DLD1 (cell line): ENCODE data around the gene MAP4K3.

Experiments used
- in situ Hi-C: cut with HindIII; loops from 2 replicates; pipeline ENCODE4 v1.10.0; 2017; ENCODE audit warnings: low sequenced_read_pairs

The MAP4K3 gene

DNA sequence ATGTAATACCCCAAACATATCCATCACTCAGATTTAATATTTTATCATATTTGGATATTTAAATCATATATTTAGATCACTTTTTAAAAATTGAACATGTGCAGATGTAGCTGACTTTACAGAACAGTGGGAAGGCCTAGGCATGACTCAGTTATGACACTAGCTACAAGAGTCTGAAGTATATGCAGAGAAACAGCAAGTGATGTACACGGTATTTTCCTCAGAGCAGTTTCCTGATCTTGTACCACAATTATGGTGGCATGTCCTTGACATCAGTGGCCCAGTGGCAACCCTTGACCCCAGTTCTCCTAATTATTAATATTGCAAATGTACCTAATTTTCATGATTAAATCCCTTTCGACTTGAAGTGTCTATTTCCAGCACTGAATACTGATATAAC is 221.5 kb downstream of the MAP4K3 start:
- in situ Hi-C loops = loop anchor here (10.0 to 25.0 kb wide), 2 partner anchors 151 to 278 kb away; no protein-coding TSS in a partner anchor

DNA sequence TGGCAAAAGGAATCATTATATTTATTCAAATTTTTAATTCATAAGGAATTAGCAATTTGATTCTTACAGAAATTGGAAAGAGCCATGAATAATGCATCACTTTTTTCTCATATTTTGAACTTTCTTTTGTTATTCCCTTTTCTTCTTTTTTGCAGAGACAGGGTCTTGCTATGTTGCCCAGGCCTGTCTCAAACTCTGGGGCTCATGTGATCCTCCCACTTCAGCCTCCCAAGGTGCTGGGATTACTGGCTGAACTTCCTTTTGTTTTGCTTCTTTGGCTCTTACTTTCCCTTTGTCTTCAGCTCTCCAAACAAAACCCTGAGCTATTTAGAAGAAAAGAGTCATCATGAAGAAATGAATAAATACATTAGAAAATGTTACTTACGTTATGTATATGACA is 224.1 kb downstream of the MAP4K3 start:
- in situ Hi-C loops = loop anchor here (10.0 to 25.0 kb wide), 2 partner anchors 148 to 276 kb away; no protein-coding TSS in a partner anchor

DNA sequence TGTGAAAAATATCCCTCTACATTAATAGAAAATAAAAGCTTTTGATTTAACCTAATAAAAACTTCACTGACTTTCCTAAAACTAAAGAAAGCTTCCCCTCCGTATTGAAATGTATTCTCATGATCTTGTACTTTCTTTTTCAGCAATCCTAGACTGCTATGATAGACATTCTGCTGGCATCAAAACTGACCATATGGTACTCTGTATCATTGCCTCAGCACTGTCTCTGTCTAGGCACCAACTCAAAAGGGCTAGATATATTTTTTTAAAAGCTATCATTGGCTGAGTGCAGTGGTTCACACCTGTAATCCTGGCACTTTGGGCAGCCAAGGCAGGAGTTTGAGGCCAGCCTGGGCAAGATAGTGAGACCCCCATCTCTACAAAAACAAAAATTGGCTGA is 226.2 kb downstream of the MAP4K3 start:
- in situ Hi-C loops = loop anchor here (10.0 to 25.0 kb wide), 2 partner anchors 146 to 274 kb away; no protein-coding TSS in a partner anchor

DNA sequence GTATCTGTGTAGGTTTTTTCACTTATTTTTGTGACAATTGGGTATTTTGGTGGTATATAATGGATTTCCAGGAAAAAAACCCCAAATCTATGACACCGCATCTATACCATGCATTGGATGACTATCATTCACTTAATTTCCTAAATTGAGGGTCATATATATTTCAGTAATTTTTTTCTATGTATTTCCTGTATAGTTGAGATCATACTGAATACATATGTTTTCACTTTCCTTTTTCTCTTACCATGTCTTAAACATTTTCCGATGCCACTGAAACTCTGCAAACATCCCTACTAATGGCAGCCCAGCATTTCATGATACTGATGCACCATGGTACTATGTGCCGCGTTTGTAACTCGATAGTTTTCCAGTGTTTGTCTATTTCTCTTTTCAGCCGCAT is 233.7 kb downstream of the MAP4K3 start:
- in situ Hi-C loops = loop anchor here (25.0 kb wide), 1 partner anchor 266 kb away; no protein-coding TSS in a partner anchor

DNA sequence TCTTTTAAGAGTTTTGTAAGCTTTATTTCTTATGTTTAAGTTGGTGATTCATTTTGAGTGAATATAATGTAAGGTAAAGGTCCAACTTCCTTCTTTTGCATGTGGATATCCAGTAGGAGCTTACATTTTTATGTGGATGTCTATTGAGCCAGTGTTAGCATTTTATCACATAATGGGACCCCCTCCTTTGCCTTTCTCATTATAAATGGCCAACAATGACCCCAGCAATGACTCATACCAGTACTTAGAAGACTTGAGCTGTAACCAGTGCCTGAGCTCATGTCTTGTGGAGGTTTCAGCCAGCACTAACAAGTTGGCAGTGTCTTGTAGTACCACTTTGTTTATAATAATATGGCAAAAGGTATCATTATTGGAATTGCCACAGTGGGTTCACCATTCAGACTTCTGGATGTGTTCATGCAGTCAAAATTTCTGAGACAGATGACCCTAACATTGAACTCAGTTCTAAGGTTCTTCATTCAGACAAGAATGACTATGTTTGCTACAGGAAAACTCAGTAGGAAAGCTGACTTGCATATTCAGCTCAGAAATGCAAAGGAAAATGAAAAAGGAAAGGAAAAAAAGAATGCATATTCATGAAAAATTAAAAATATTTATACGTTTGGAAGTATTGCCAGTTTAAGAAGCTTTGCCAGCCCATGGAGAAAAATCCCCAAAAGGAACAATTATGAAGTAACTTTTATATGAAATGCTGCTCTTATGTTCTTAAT is 234.3 kb downstream of the MAP4K3 start:
- in situ Hi-C loops = loop anchor here (25.0 kb wide), 1 partner anchor 266 kb away; no protein-coding TSS in a partner anchor
